CD4-positive, alpha-beta T cell (primary cell): ENCODE data around the gene LEFTY1. TPM values are rescaled to one million over a fixed set of nuclear protein-coding genes. Genes with fewer than 3 reads are reported as not detected.
A peak's percentile ranks its signal among the peaks of the same experiment; 100 is the strongest.

Experiments
- ATAC-seq: fragments of 200-7000 bp; cut with Tn5 transposase; one replicate; pipeline ENCODE4 v1.10.0; 2022; ENCODE audit warnings: mild to moderate bottlenecking; ENCODE audit not compliant: poor library complexity
- CTCF ChIA-PET: fragments of 350-600 bp; sonication (Branson Sonifier 250); formaldehyde crosslinking; loops from one replicate; lab custom pipeline; 2021; ENCODE audit warnings: antibody characterized with exemption, inconsistent platforms; lab: Charles Lee
- POLR2A ChIA-PET: fragments of 350-600 bp; sonication (Branson Sonifier 250); formaldehyde crosslinking; loops from one replicate; lab custom pipeline; 2021; ENCODE audit warnings: antibody characterized with exemption, inconsistent platforms; lab: Charles Lee
- DNase-seq, 14 experiments: peaks; one replicate each; pipeline ENCODE4 v3.0.0-alpha.2; 2013 to 2020; ENCODE audit warnings: mixed read lengths in 2 of 14
- H3K27ac ChIP-seq, 2 donors: one replicate each; pipeline versions ENCODE4 v1.5.1 to v1.7.0; 2013; ENCODE audit warnings: low read length in 2 of 2, low read depth in 1 of 2, mild to moderate bottlenecking in 1 of 2
- H3K27me3 ChIP-seq, 2 experiments: 1 replicate in 1 of 2; 2 replicates in 1 of 2; pipeline versions ENCODE4 v1.6.1 to v1.7.0; 2013; ENCODE audit warnings: low read length in 2 of 2, control low read depth in 1 of 2, mild to moderate bottlenecking in 1 of 2, moderate library complexity in 1 of 2; ENCODE audit not compliant: insufficient read depth in 2 of 2, control insufficient read depth in 1 of 2
- H3K36me3 ChIP-seq: one replicate; pipeline ENCODE4 v1.6.1; 2013; ENCODE audit warnings: low read length, control low read depth; ENCODE audit not compliant: insufficient read depth
- H3K4me1 ChIP-seq: one replicate; pipeline ENCODE4 v1.6.1; 2013; ENCODE audit warnings: low read length, control low read depth; ENCODE audit not compliant: insufficient read depth
- H3K4me3 ChIP-seq: one replicate; pipeline ENCODE4 v1.5.1; 2013; ENCODE audit warnings: mild to moderate bottlenecking, low read length, moderate library complexity
- H3K9me3 ChIP-seq, 2 experiments: 1 replicate in 1 of 2; 2 replicates in 1 of 2; pipeline versions ENCODE4 v1.6.1 to v1.7.0; 2013; ENCODE audit warnings: low read length in 2 of 2, mild to moderate bottlenecking in 2 of 2, control low read depth in 1 of 2, moderate library complexity in 1 of 2; ENCODE audit not compliant: control insufficient read depth in 1 of 2, insufficient read depth in 1 of 2
- H3K27ac Mint-ChIP-seq: one replicate; pipeline ENCODE4 v1.8.0; 2020; ENCODE audit warnings: mixed read lengths
- H3K27me3 Mint-ChIP-seq: one replicate; pipeline ENCODE4 v1.8.0; 2021; ENCODE audit warnings: mixed read lengths
- H3K36me3 Mint-ChIP-seq: one replicate; pipeline ENCODE4 v1.8.0; 2021; ENCODE audit warnings: low read depth, mixed read lengths
- H3K4me1 Mint-ChIP-seq: one replicate; pipeline ENCODE4 v1.8.0; 2021; ENCODE audit warnings: low read depth, mixed read lengths
- H3K4me3 Mint-ChIP-seq: one replicate; pipeline ENCODE4 v1.8.0; 2020; ENCODE audit warnings: mild to moderate bottlenecking, mixed read lengths
- H3K9me3 Mint-ChIP-seq: one replicate; pipeline ENCODE4 v1.8.0; 2020; ENCODE audit warnings: mixed read lengths
- CTCF ChIP-seq: fragments of 200-600 bp; IDR thresholded peaks from one replicate; pipeline ENCODE4 v1.8.0; 2022; ENCODE audit warnings: antibody characterized with exemption, mild to moderate bottlenecking
- intact Hi-C, 2 experiments: fragments of 100-400 bp; cut with DNase I in 1 of 2; cut with micrococcal nuclease in 1 of 2; formaldehyde crosslinking; loops; one replicate each; pipeline versions ENCODE4 v1.15.1 to v1.9.0; 2023 to 2025; cut with DNase I, micrococcal nuclease
- total RNA-seq, 174 experiments: library from RNA in 2 of 174; stranded (reverse) in 2 of 174; gene quantifications; one replicate each; pipeline ENCODE4 v1.2.3 and lab custom pipeline; 2021 to 2026

LEFTY1 gene
- total RNA-seq, 2 experiments from 2014 or later, result not detected

- Histone ChIP-seq H3K36me3 (peaks cover 60% of the 10 kb centered on the region), H3K27ac (peak overlapping the region in 1 of 2 donors; percentile 46), H3K4me3 (no peak overlapping the region), H3K27me3 (no peaks in the 10 kb centered on the region), H3K9me3 (no peaks in the 10 kb centered on the region), H3K4me1 (peaks cover 39% of the 10 kb centered on the region)
- ATAC-seq (no peak), DNase-seq (no peak)
- Mint-ChIP-seq H3K4me3 (no peak overlapping the region), H3K27me3 (no peaks in the 10 kb centered on the region), H3K4me1 (peaks cover 59% of the 10 kb centered on the region), H3K9me3 (no peaks in the 10 kb centered on the region), H3K36me3 (peaks cover 50% of the 10 kb centered on the region), H3K27ac (peak overlapping the region; percentile 96)
- ChIA-PET POLR2A (interaction anchor here (0.8 to 1.7 kb wide), 3 partner anchors 36 to 69 kb away, joined by 3 to 6 read pairs (median 5); partner anchors contain the start of genes SRP9 and TMEM63A), CTCF (interaction anchor here (1.0 kb wide), 1 partner anchor 64 kb away, joined by 4 read pairs; no protein-coding TSS in a partner anchor)
- TF ChIP-seq CTCF, result no peak
- intact Hi-C loops, result loop anchor here in 1 of 2 experiments (10.0 kb wide), 1 partner anchor 292 kb away; no protein-coding TSS in a partner anchor
Measured at GRCh38 chr1:225846331-225847310, 42.3 kb downstream of the LEFTY1 start.

- no peaks in the 10 kb centered on the region for H3K27me3 Mint-ChIP-seq
- peak overlapping the region; percentile 96 for H3K27ac Mint-ChIP-seq
- CTCF ChIA-PET, result interaction anchor here (1.0 kb wide), 1 partner anchor 65 kb away, joined by 4 read pairs; no protein-coding TSS in a partner anchor
- Histone ChIP-seq H3K4me3 (no peak overlapping the region), H3K36me3 (peaks cover 52% of the 10 kb centered on the region), H3K4me1 (peaks cover 40% of the 10 kb centered on the region), H3K27ac (no peak overlapping the region), H3K9me3 (no peaks in the 10 kb centered on the region), H3K27me3 (no peaks in the 10 kb centered on the region)
- H3K9me3 Mint-ChIP-seq, result no peaks in the 10 kb centered on the region
- DNase-seq (peak in 8 of 14 experiments; percentile 16 to 66 (median 35)), ATAC-seq (no peak)
- TF ChIP-seq CTCF, result peak; percentile 35
- POLR2A ChIA-PET, result interaction anchor here (0.7 to 1.7 kb wide), 7 partner anchors 11 to 68 kb away, joined by 3 to 6 read pairs (median 3); partner anchors contain the start of gene SRP9
- intact Hi-C loops, result loop anchor here in 1 of 2 experiments (10.0 kb wide), 1 partner anchor 291 kb away; no protein-coding TSS in a partner anchor
- H3K36me3 Mint-ChIP-seq, result peaks cover 43% of the 10 kb centered on the region
- H3K4me1 Mint-ChIP-seq, result peaks cover 58% of the 10 kb centered on the region
- no peak overlapping the region for H3K4me3 Mint-ChIP-seq
Measured at GRCh38 chr1:225845571-225846259, 43.2 kb downstream of the LEFTY1 start.

- peaks cover 47% of the 10 kb centered on the region for H3K36me3 ChIP-seq
- H3K9me3 Mint-ChIP-seq, result no peaks in the 10 kb centered on the region
- H3K4me1 Mint-ChIP-seq, result peaks cover 59% of the 10 kb centered on the region
- CTCF ChIA-PET, result no interaction called here
- no peak for TF ChIP-seq CTCF
- H3K27me3 Mint-ChIP-seq, result no peaks in the 10 kb centered on the region
- no peak overlapping the region for H3K27ac ChIP-seq
- H3K36me3 Mint-ChIP-seq, result peaks cover 37% of the 10 kb centered on the region
- H3K9me3 ChIP-seq, result no peaks in the 10 kb centered on the region
- peaks cover 39% of the 10 kb centered on the region for H3K4me1 ChIP-seq
- H3K4me3 Mint-ChIP-seq, result no peak overlapping the region
- no peak for ATAC-seq
- intact Hi-C loops, result loop anchor here in 1 of 2 experiments (10.0 kb wide), 1 partner anchor 290 kb away; no protein-coding TSS in a partner anchor
- no peaks in the 10 kb centered on the region for H3K27me3 ChIP-seq
- H3K4me3 ChIP-seq, result no peak overlapping the region
- POLR2A ChIA-PET, result interaction anchor here (0.7 to 2.2 kb wide), 7 partner anchors 10 to 68 kb away, joined by 3 to 6 read pairs (median 3); partner anchors contain the start of genes SRP9 and TMEM63A
- peak overlapping the region; percentile 69 for H3K27ac Mint-ChIP-seq
- DNase-seq, result no peak
Measured at GRCh38 chr1:225845097-225845496, 43.8 kb downstream of the LEFTY1 start.
